NCI-H1417 treated with DMSO at 0.1 percent for 48 hours (cell line): Measurements from ENCODE around the gene MATK.

Experiments used
- DNase-seq: peaks from one replicate; lab custom pipeline; 2025; lab: John Stamatoyannopoulos, UW

Gene MATK

GRCh38 chr19:3746371-3747056 is 39.7 kb downstream of the MATK start:
- no peak for DNase-seq

- no peak for DNase-seq
Observed at GRCh38 chr19:3745363-3746045, 40.7 kb downstream of the MATK start.

GRCh38 chr19:3743486-3743885 is 42.7 kb downstream of the MATK start:
- DNase-seq = no peak

- DNase-seq = no peak
Observed at GRCh38 chr19:3740431-3740830, 45.8 kb downstream of the MATK start.

- no peak for DNase-seq
Observed at GRCh38 chr19:3738477-3739220, 47.5 kb downstream of the MATK start.

- no peak for DNase-seq
Observed at GRCh38 chr19:3737487-3738205, 48.5 kb downstream of the MATK start.

GRCh38 chr19:3736106-3736724 is 50.0 kb downstream of the MATK start:
- DNase-seq = no peak

GRCh38 chr19:3734310-3734600 is 51.9 kb downstream of the MATK start:
- no peak for DNase-seq

GRCh38 chr19:3733549-3734309 is 52.5 kb downstream of the MATK start:
- no peak for DNase-seq

GRCh38 chr19:3732108-3732507 is 54.1 kb downstream of the MATK start:
- DNase-seq = no peak

GRCh38 chr19:3730457-3730958 is 55.7 kb downstream of the MATK start:
- no peak for DNase-seq
